NCI-H345 treated with DMSO at 0.1 percent for 48 hours (cell line): Measurements from ENCODE around the gene SPN.
"Not testable (repeated sequence)": the region's sequence is repeated elsewhere in the genome, so short reads cannot be mapped to it uniquely, and the experiment has no call there.

Source experiments
- DNase-seq: peaks from one replicate; lab custom pipeline; 2025; ENCODE audit not compliant: unreplicated experiment; lab: John Stamatoyannopoulos, UW

The SPN gene

GRCh38 chr16:29675811-29676643 is 13.0 kb downstream of the SPN start:
- DNase-seq = no peak

GRCh38 chr16:29676989-29677785 is 14.1 kb downstream of the SPN start:
- DNase-seq = no peak

DNA sequence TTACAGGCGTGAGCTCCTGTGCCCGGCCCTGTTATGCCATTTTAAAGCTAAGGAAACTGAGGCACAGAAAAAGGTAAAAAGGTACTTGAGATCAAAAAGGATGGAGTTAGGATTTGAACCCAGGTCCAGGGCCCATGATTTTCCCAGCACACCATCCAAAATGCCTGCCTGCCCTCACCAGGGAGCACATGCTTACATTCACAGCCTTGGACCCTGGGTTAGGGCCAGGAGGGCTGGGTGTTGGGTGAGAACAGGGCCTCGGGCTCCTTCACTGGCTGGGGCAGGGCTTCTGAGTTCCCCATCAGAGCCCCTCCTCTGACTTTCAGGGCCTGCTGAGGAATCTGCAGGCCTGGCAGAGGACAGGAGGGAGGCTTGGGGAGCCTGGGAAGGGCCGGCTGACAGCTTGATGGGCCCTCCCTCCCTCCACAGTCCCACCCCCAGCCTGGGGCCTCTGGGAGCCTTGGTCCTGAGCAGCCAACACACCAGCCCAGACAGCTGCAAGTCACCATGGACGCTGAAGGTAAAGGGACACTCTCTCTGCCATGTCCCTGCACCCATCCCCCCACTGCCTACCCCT is 15.7 kb downstream of the SPN start, which contains the start of gene QPRT:
Gene QPRT, plus strand, starts transcription at position 490 of the 577 bp plus-strand sequence. Its CDS starts 18 bp downstream, at position 508.
- no peak for DNase-seq

- no peak for DNase-seq
These were observed 17.1 kb downstream of the SPN start for GRCh38 chr16:29680180-29680598.

DNA sequence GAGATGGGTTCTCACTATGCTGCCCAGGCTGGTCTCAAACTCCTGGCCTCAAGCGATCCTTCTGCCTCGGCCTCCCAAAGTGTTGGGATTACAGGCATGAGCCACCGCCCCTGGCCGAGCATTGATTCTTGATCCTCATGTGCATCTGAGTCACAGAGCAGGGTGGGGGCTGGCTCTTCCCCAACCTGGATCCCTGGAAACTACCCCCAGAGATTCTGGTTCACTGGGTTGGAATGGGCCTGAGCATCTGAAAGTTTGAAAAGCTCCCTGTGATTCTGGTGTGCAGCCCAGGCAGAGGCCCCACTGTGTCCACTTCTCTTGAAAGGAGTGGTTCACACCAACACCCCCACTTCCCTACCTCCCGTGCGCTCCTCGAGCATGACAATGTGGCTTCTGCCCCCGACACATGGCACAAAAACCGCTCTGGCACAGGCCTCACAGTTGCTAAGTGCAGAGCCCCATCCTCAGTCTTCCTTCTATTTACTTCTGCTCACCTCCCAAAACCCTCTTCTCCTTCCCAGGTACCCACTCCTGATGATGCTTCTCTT is 20.6 kb downstream of the SPN start:
- DNase-seq = no peak

GRCh38 chr16:29684679-29685078 is 21.6 kb downstream of the SPN start:
- DNase-seq = no peak

DNA sequence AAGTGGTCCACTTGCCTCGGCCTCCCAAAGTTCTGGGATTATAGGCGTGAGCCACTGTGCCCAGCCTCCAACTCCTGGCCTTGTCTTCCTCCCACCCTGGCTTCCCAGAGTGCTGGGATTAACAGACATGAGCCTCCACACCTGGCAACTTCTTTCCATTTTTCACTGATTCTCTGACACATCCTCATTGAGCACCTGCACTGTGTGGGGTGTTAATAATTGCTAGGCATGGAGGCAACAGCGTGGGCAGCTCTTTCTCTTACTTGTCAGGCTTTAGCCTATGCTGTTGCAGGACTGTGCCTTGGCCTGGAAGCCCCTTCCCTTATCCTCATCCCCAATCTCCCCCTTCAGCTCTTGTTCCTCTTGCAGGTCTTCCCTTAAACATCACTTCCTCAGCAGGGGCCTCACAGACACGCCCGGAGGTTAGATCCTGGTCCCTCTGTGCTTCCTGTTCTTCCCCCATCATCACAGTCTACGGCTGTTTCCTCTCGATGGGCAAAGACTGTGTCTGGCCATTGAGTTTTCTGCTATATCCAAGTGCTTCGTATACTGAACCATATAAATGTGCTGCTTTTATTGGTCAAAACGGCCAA is 23.8 kb downstream of the SPN start:
- no peak for DNase-seq

DNA sequence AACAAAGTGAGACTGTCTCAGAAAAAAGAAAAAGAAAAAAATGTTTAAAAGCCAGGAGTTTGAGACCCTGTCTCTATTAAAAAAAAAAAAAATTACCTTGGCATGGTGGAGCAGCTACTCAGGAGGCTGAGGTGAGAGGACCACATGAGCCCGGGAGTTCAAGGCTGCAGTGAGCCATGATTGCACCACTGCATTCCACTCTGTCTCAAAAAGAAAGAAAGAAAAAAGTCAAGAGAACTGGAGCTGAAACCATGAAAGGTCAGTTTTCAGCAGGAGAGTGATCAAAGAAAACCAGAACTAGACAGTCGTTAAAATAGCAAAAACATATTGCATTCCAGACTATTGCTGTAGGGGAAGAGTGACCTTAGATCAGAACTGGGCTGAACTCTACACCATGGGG is 24.7 kb downstream of the SPN start:
- no peak for DNase-seq

DNA sequence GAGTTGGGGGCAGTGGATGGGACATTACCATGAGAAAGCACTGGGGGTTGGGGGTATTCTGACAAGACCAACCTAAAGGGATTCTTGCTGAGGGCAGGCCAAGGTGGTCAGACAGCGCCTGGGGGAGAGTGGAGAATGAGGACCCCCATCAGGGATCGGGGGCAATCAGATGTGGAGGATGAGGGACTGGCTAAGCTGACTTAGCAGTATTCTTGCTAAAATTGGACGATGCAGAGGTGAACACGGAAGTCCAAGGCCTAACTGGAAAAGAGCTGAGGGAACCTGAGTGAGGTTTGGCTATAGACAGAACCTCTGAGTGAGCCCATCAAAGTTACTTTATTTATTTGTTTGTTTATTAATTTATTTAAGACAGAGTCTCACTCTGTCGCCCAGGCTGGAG is 25.1 kb downstream of the SPN start:
- DNase-seq = no peak

DNA sequence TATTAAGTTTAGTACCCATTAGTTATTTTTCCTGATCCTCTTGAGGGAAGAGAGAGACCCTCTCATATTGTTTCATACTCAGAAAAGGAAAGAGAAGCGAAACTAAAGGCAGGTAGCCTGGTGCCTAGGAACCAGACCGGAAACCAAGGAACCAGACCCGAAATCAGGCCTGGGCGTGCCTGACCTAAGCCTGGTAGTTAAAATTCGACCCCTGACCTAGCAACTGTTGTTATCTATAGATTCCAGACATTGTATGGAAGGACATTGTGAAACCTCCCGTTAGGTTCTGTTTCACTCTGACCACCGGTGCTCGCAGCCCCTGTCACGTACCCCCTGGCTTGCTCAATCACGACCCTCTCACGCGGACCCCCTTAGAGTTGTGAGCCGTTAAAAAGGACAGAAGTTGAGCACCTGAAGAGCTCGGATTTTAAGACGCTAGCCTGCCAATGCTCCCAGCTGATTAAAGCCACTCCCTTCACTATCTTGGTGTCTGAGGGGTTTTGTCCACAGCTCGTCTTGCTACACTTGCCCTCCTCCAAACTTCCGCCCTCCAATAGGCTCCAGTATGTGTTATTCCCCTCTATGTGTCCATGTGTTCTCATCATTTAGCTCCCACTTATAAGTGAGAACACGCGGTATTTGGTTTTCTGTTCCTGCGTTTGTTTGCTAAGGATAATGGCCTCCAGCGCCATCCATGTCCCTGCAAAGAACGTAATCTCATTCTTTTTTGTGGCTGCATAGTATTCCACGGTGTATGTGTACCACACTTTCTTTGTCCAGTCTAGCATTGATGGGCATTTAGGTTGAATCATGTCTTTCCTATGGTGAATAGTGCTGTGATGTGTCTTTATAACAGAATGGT is 26.7 kb downstream of the SPN start:
- DNase-seq = not testable (repeated sequence)

DNA sequence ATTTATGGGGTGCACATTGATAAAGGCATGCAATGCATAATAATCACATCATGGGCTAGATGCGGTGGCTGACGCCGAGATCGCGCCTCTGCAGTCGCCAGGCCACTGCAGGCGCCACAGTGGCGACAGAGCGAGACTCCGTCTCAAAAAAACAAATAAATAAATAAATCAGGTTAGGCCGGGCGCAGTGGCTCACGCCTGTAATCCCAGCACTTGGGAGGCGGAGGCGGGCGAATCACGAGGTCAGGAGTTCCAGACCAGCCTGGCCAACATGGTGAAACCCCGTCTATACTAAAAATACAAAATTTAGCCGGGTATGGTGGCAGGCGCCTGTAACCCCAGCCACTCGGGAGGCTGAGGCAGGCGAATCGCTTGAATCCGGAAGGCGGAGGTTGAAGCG is 29.6 kb downstream of the SPN start:
- DNase-seq = not testable (repeated sequence)

DNA sequence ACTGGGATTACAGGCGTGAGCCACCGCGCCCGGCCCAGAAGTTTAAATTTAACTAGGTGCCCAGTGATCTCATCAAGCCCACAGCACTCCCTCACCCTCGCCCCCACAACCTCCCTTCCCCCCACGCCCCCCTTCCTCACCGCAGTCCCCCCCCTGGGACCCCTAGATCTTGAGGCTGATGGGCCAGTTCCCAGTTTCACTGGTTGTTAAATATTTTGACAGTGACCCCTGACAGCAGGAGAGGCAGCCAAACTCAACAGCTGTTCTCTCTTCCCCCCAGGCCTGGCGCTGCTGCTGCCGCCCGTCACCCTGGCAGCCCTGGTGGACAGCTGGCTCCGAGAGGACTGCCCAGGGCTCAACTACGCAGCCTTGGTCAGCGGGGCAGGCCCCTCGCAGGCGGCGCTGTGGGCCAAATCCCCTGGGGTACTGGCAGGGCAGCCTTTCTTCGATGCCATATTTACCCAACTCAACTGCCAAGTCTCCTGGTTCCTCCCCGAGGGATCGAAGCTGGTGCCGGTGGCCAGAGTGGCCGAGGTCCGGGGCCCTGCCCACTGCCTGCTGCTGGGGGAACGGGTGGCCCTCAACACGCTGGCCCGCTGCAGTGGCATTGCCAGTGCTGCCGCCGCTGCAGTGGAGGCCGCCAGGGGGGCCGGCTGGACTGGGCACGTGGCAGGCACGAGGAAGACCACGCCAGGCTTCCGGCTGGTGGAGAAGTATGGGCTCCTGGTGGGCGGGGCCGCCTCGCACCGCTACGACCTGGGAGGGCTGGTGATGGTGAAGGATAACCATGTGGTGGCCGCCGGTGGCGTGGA is 31.5 kb downstream of the SPN start:
- DNase-seq = no peak

DNA sequence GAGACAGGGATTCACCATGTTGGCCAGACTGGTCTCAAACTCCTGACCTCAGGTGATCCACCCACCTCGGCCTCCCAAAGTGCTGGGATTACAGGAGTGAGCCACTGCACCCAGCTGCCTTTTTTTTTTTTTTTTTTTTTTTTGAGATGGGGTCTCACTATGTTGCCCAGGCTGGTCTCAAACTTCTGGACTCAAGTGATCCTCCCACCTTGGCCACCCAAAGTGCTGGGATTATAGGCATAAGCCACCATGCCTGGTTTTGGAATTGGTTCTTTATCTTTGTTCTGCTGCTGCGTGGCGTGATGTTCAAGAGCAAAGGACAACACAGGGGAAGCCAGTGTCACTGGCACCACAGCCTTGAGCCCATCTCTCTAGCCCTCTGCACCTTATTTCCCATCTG is 32.6 kb downstream of the SPN start:
- DNase-seq = not testable (repeated sequence)

GRCh38 chr16:29696881-29697331 is 33.9 kb downstream of the SPN start:
- DNase-seq = no peak

GRCh38 chr16:29697391-29697790 is 34.3 kb downstream of the SPN start:
- DNase-seq = no peak

GRCh38 chr16:29698042-29698441 is 35.0 kb downstream of the SPN start:
- DNase-seq = no peak

DNA sequence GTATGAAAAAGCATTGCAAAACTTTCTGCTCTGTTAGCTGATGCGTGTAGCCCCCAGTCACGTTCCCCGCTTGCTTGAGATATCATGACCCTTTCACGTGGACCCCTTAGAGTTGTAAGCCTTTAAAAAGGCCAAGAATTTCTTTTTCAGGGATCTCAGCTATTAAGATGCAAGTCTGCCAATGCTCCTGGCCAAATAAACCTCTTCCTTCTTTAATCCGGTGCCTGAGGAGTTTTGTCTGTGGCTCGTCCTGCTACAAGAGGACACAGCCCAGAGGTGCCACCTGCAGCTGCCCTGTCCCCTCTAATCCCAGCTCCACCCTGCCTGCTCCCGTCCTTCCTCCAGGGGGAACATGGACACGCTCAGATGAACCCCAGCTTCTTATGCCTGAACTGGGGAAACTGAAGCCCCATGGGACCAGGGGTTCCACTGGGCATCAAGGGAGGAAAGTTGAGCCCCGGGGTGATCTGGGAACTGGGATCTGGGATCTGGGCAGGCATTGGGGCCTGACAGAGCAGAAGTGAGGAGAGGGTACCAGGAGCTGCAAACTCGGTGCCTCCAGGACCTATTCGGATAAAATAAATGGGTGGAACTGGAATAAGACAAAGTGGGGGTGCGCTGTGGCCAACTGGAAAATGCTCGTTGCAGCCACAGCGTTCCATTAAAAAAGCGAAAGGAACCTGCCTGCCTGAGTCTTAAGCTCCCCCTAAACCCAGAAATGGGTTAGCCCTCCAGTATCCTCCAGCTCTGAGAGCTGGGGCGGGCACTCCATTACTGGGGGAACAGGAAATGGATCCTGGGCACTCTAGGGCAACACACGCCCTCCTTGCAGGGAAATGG is 35.7 kb downstream of the SPN start:
- DNase-seq = no peak
